Prostate gland (tissue), 2 donors: ENCODE data around the gene SKAP1. TPM values are rescaled to one million over a fixed set of nuclear protein-coding genes. Genes with fewer than 3 reads are reported as not detected.
A peak's percentile ranks its signal among the peaks of the same experiment; 100 is the strongest.
"Not testable (repeated sequence)": the region's sequence is repeated elsewhere in the genome, so short reads cannot be mapped to it uniquely, and the experiment has no call there.

Experiments
- DNase-seq: peaks from one replicate; pipeline ENCODE4 v3.0.0-alpha.2; 2019; ENCODE audit warnings: low spot score
- H3K27ac ChIP-seq, 2 donors: fragments of 200-600 bp; sonication (generic); 2 replicates each; pipeline ENCODE4 v1.5.1; 2017 to 2019
- H3K27me3 ChIP-seq: fragments of 200-600 bp; sonication (generic); replicated peaks from 2 replicates; pipeline ENCODE4 v1.5.1; 2019; ENCODE audit not compliant: insufficient read depth
- H3K36me3 ChIP-seq, 2 donors: fragments of 200-600 bp; sonication (generic); 1 replicate in 1 of 2; 2 replicates in 1 of 2; pipeline versions ENCODE4 v1.5.1 to v1.8.1; 2017 to 2019
- H3K4me1 ChIP-seq: fragments of 200-600 bp; sonication (generic); replicated peaks from 2 replicates; pipeline ENCODE4 v1.5.1; 2019
- H3K4me3 ChIP-seq, 2 donors: fragments of 200-600 bp; sonication (generic); 2 replicates each; pipeline ENCODE4 v1.5.1; 2017 to 2019
- H3K9me3 ChIP-seq: fragments of 200-600 bp; sonication (generic); 2 replicates; pipeline ENCODE4 v1.5.1; 2017
- CTCF ChIP-seq, 4 experiments: fragments of 200-600 bp in 2 of 4; fragments of 450-650 bp in 2 of 4; sonication (generic) in 2 of 4; IDR thresholded peaks; 1 replicate in 3 of 4; 2 replicates in 1 of 4; pipeline ENCODE4 v1.5.1; 2016 to 2019; ENCODE audit warnings: antibody characterized with exemption in 4 of 4, mild to moderate bottlenecking in 2 of 4, moderate library complexity in 2 of 4
- POLR2A ChIP-seq: fragments of 450-650 bp; IDR thresholded peaks from one replicate; pipeline ENCODE4 v1.6.1; 2016; ENCODE audit warnings: antibody characterized with exemption, mild to moderate bottlenecking
- POLR2AphosphoS5 ChIP-seq: sonication (generic); formaldehyde crosslinking; IDR thresholded peaks from one replicate; pipeline ENCODE4 v1.6.1; 2017; ENCODE audit warnings: antibody characterized with exemption
- whole genome bisulfite sequencing: methylation state at CpG from one replicate; pipeline ENCODE4 v1.1.5; 2018; 5-methylcytosine and 5-hydroxymethylcytosine counted together
- intact Hi-C: fragments of 100-400 bp; cut with DNase I; formaldehyde crosslinking; loops from one replicate; pipeline ENCODE4 v1.14.2; 2022
- total RNA-seq, 2 donors: library from RNA; depleted of rRNA; stranded (reverse); fragments of >200 nt; gene quantifications; one replicate each; pipeline ENCODE4 v1.1.0, GENCODE V29; 2016

The SKAP1 gene
- total RNA-seq, 2 donors from 2014 or later: 1.1 to 1.4 TPM

- no peaks in the 10 kb centered on the region for H3K4me1 ChIP-seq
- TF ChIP-seq POLR2AphosphoS5 (no peak), POLR2A (no peak)
- 61% methylated on average over 3 of the region's 3 CpGs for WGBS
- no peaks in the 10 kb centered on the region for H3K27me3 ChIP-seq
- intact Hi-C loops: no loop called here
- H3K9me3 ChIP-seq: no peaks in the 10 kb centered on the region
- no peak for DNase-seq
- no peak overlapping the region for H3K4me3 ChIP-seq
- H3K27ac ChIP-seq: peak overlapping the region in 1 of 2 donors; percentile 9
- H3K36me3 ChIP-seq: no peaks in the 10 kb centered on the region
These were observed 135.1 kb downstream of the SKAP1 start for GRCh38 chr17:48294806-48295361.

GRCh38 chr17:48294020-48294805, 135.8 kb downstream of the SKAP1 start:
- no peak overlapping the region for H3K27ac ChIP-seq
- intact Hi-C loops: no loop called here
- no peaks in the 10 kb centered on the region for H3K36me3 ChIP-seq
- DNase-seq: no peak
- no peaks in the 10 kb centered on the region for H3K27me3 ChIP-seq
- no peaks in the 10 kb centered on the region for H3K4me1 ChIP-seq
- no peak overlapping the region for H3K4me3 ChIP-seq
- TF ChIP-seq CTCF (IDR thresholded peaks at IDR 0.05) (no peak), POLR2A (no peak), POLR2AphosphoS5 (no peak)
- no peaks in the 10 kb centered on the region for H3K9me3 ChIP-seq
- 60% methylated on average over 12 of the region's 12 CpGs for WGBS

- Histone ChIP-seq H3K36me3 (no peaks in the 10 kb centered on the region), H3K9me3 (no peaks in the 10 kb centered on the region), H3K4me3 (no peak overlapping the region), H3K27ac (no peak overlapping the region), H3K27me3 (no peaks in the 10 kb centered on the region), H3K4me1 (no peaks in the 10 kb centered on the region)
- DNase-seq: no peak
- TF ChIP-seq POLR2A (no peak), POLR2AphosphoS5 (no peak), CTCF (IDR thresholded peaks at IDR 0.05) (no peak)
- intact Hi-C loops: no loop called here
- whole genome bisulfite sequencing: 58% methylated on average over 9 of the region's 9 CpGs
These were observed 136.5 kb downstream of the SKAP1 start for GRCh38 chr17:48293319-48294019.

- TF ChIP-seq POLR2AphosphoS5 (no peak), POLR2A (no peak), CTCF (IDR thresholded peaks at IDR 0.05) (no peak)
- 14% methylated on average over 2 of the region's 2 CpGs for WGBS
- no peak for DNase-seq
- H3K27me3 ChIP-seq: no peaks in the 10 kb centered on the region
- intact Hi-C loops: no loop called here
- H3K9me3 ChIP-seq: no peaks in the 10 kb centered on the region
- no peaks in the 10 kb centered on the region for H3K4me1 ChIP-seq
- no peak overlapping the region for H3K27ac ChIP-seq
- no peaks in the 10 kb centered on the region for H3K36me3 ChIP-seq
- no peak overlapping the region for H3K4me3 ChIP-seq
These were observed 139.6 kb downstream of the SKAP1 start for GRCh38 chr17:48290378-48290777.

GRCh38 chr17:48286917-48287316, 143.1 kb downstream of the SKAP1 start:
- H3K4me1 ChIP-seq, intact Hi-C loops, H3K9me3 ChIP-seq, DNase-seq, H3K4me3 ChIP-seq, H3K27me3 ChIP-seq, H3K36me3 ChIP-seq, H3K27ac ChIP-seq: not testable (repeated sequence)
- WGBS: 92% methylated on average over 9 of the region's 9 CpGs
